Osteoblast (primary cell): ENCODE results near the gene CFAP57. TPM values are rescaled to one million over a fixed set of nuclear protein-coding genes. Genes with fewer than 3 reads are reported as not detected.
"Not testable (repeated sequence)": the region's sequence is repeated elsewhere in the genome, so short reads cannot be mapped to it uniquely, and the experiment has no call there.

Source experiments
- DNase-seq: peaks from one replicate; pipeline ENCODE4 v3.0.0; 2011; ENCODE audit warnings: low spot score, mixed read lengths; ENCODE audit not compliant: insufficient read length; ENCODE audit errors: missing footprints
- H2AFZ ChIP-seq: 2 replicates; pipeline ENCODE4 v1.6.0; 2011; ENCODE audit warnings: mild to moderate bottlenecking, low read length
- H3K27ac ChIP-seq: 2 replicates; pipeline ENCODE4 v1.5.1; 2011; ENCODE audit warnings: mild to moderate bottlenecking, low read depth, low read length, moderate library complexity
- H3K27me3 ChIP-seq: 2 replicates; pipeline ENCODE4 v1.6.0; 2012; ENCODE audit warnings: mild to moderate bottlenecking, control low read depth, inconsistent platforms, low read length, moderate library complexity; ENCODE audit not compliant: insufficient read depth
- H3K36me3 ChIP-seq: 2 replicates; pipeline ENCODE4 v1.5.1; 2011; ENCODE audit warnings: mild to moderate bottlenecking, low read length, control low read depth, moderate library complexity; ENCODE audit not compliant: insufficient read depth
- H3K4me1 ChIP-seq: 2 replicates; pipeline ENCODE4 v1.5.1; 2011; ENCODE audit warnings: mild to moderate bottlenecking, low read length, control low read depth, moderate library complexity; ENCODE audit not compliant: insufficient read depth
- H3K4me2 ChIP-seq: 2 replicates; pipeline ENCODE4 v1.6.0; 2011; ENCODE audit warnings: mild to moderate bottlenecking, low read length; ENCODE audit not compliant: insufficient read depth
- H3K4me3 ChIP-seq: fragments of 200-600 bp; sonication (generic); 3 replicates; pipeline ENCODE4 v1.5.1; 2012; ENCODE audit warnings: mild to moderate bottlenecking, low read length, inconsistent platforms; ENCODE audit not compliant: insufficient read depth
- H3K79me2 ChIP-seq: 2 replicates; pipeline ENCODE4 v1.6.0; 2012; ENCODE audit warnings: mild to moderate bottlenecking, low read length, control low read depth, inconsistent platforms; ENCODE audit not compliant: insufficient read depth
- H3K9me3 ChIP-seq: 2 replicates; pipeline ENCODE4 v1.5.1; 2011; ENCODE audit warnings: low read depth, low read length, control low read depth
- H4K20me1 ChIP-seq: 2 replicates; pipeline ENCODE4 v1.6.0; 2012; ENCODE audit warnings: mild to moderate bottlenecking, low read length, control low read depth; ENCODE audit not compliant: insufficient read depth
- total RNA-seq: library from RNA; depleted of rRNA; stranded (reverse); fragments of >200 nt; gene quantifications from 2 replicates; pipeline ENCODE4 v1.2.3, GENCODE V29; 2012
- TF ChIP-seq, protein P1 (sequence below): IDR thresholded peaks from 2 replicates; pipeline ENCODE4 v1.5.1; 2011; ENCODE audit warnings: mild to moderate bottlenecking, low read depth, low read length, moderate library complexity; ENCODE audit errors: extremely low read depth

CFAP57 gene
- total RNA-seq, 1 donor, result under 0.01 TPM

DNA sequence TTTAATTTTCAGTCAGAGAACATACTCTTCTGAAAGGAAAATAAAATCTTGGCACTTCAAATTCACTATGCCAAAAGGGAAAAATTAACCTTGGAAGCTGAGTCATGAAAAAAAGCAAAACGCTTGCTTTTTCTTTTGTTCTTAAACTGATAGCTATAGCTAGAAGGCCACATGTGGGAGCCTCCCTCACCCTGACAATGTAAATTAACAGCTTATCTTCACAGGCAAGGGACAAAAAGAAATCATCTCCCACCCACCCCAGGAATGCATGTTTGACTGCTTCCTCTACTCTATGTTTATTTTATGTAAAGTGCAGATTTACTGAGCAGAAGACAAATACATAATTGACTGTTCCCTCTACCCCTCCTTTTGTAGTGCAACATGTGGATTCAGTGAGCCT, 38.1 kb upstream of the CFAP57 start:
- Histone ChIP-seq H2AFZ (no peak overlapping the region), H4K20me1 (no peaks in the 10 kb centered on the region), H3K27me3 (peaks cover 15% of the 10 kb centered on the region), H3K27ac (no peak overlapping the region), H3K36me3 (no peaks in the 10 kb centered on the region), H3K79me2 (no peaks in the 10 kb centered on the region), H3K4me2 (no peak overlapping the region), H3K9me3 (no peaks in the 10 kb centered on the region), H3K4me1 (no peaks in the 10 kb centered on the region), H3K4me3 (no peak overlapping the region)
- TF ChIP-seq, protein P1, sequence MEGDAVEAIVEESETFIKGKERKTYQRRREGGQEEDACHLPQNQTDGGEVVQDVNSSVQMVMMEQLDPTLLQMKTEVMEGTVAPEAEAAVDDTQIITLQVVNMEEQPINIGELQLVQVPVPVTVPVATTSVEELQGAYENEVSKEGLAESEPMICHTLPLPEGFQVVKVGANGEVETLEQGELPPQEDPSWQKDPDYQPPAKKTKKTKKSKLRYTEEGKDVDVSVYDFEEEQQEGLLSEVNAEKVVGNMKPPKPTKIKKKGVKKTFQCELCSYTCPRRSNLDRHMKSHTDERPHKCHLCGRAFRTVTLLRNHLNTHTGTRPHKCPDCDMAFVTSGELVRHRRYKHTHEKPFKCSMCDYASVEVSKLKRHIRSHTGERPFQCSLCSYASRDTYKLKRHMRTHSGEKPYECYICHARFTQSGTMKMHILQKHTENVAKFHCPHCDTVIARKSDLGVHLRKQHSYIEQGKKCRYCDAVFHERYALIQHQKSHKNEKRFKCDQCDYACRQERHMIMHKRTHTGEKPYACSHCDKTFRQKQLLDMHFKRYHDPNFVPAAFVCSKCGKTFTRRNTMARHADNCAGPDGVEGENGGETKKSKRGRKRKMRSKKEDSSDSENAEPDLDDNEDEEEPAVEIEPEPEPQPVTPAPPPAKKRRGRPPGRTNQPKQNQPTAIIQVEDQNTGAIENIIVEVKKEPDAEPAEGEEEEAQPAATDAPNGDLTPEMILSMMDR, result no peak
- no peak for DNase-seq

DNA sequence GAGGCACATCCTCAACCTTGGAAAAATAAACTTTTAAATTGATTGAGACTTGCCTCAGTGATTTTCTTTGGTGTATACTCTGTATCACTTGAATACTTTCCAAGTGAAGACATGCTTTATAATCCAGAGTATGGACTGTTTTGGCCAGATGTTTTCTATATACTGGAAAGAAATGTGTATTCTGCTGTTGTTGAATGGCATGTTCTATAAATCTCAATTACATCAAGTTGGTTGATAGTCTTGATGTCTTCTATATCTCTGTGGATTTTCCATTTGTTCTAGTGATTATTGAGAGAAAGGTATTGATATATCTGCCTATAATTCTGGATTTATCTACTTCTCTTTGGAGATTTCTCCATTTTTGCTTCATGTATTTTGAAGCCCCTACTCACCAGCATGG, 37.5 kb upstream of the CFAP57 start:
- Histone ChIP-seq H3K36me3 (no peaks in the 10 kb centered on the region), H3K4me2 (no peak overlapping the region), H3K9me3 (no peaks in the 10 kb centered on the region), H2AFZ (no peak overlapping the region), H3K27ac (no peak overlapping the region), H3K27me3 (peaks cover 14% of the 10 kb centered on the region), H3K4me1 (no peaks in the 10 kb centered on the region), H3K4me3 (no peak overlapping the region), H3K79me2 (no peaks in the 10 kb centered on the region), H4K20me1 (no peaks in the 10 kb centered on the region)
- DNase-seq, result no peak
- TF ChIP-seq, protein P1, result no peak

DNA sequence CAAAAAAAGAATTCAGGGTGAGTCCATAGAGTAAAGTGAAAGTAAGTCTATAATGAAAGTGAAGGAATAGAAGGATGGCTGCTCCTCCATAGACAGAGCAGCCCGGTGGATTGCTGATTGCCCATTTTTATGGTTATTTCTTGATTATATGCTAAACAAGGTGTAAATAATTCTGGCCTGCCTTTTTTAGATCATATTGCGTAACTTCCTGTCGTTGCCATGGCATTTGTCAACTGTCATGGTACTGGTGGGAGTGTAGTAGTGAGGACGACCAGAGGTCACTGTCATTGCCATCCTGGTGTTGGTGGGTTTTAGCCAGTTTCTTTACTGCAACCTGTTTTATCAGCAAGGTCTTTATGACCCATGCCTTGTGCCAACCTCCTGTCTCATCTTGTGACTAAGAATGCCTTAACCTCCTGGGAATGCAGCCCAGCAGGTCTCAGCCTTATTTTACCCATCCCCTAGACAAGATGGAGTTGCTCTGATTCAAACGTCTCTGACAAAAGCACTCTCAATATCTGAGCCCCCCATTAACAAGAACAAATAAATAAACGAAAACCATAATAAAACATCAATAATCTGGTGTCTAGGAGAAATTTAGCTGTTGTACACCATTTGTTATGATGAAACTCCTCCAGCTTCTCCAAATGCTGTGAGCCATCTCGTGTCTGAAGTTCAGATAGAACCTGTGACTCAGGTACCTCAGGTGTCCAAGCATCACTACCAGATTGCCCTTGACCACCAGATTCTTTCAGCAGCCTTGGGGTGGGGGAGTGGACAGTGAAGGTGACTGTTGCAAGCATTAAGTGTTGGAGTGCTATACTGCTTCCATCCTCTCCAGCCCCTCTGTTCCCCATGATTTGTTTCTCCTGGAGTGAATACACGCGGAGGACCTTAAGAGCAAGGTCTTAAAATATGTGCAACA, 36.0 kb upstream of the CFAP57 start:
- TF ChIP-seq, protein P1, result no peak
- Histone ChIP-seq H3K4me2 (no peak overlapping the region), H3K9me3 (peaks cover 3% of the 10 kb centered on the region)

DNA sequence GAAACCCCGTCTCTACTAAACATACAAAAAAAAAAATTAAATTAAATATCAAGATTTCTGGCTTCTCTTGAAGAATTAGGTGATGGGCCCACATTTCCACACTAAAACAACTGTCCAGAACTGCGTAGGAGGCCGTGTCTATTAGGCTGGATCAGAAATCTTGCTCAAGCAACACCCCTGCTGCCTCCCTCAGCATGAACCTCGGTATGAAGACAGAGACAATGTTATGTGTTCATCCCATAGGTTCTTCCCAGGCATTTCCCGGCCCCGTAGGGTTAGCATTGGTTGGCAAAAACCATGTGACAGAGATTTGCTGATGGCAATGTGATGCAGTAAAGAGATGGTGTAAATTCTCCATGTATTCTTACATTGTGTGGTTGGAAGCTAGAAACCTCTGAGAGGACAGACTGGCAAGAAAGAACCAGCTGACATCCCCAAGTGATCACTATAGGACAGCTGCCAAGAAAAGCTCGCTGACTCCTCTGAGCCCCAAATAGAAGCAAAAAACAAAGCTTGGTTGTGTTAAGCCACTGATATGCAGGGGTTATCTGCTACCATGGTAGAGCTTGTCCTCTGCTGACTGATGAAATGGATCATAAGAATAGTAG, 34.6 kb upstream of the CFAP57 start:
- Histone ChIP-seq H3K79me2 (no peaks in the 10 kb centered on the region), H3K4me1 (no peaks in the 10 kb centered on the region), H2AFZ (no peak overlapping the region), H3K27me3 (peaks cover 7% of the 10 kb centered on the region), H3K27ac (no peak overlapping the region), H3K4me2 (no peak overlapping the region), H3K9me3 (peaks cover 3% of the 10 kb centered on the region), H3K4me3 (no peak overlapping the region), H3K36me3 (no peaks in the 10 kb centered on the region), H4K20me1 (no peaks in the 10 kb centered on the region)
- TF ChIP-seq, protein P1, result no peak
- no peak for DNase-seq

More for the DNA sequence above, 36.0 kb upstream of the CFAP57 start:
- no peak overlapping the region for H3K4me3 ChIP-seq
- no peaks in the 10 kb centered on the region for H3K4me1 ChIP-seq
- peaks cover 10% of the 10 kb centered on the region for H3K27me3 ChIP-seq
- H3K79me2 ChIP-seq, result no peaks in the 10 kb centered on the region
- no peaks in the 10 kb centered on the region for H3K36me3 ChIP-seq
- no peaks in the 10 kb centered on the region for H4K20me1 ChIP-seq
- H2AFZ ChIP-seq, result no peak overlapping the region
- DNase-seq, result no peak
- no peak overlapping the region for H3K27ac ChIP-seq

DNA sequence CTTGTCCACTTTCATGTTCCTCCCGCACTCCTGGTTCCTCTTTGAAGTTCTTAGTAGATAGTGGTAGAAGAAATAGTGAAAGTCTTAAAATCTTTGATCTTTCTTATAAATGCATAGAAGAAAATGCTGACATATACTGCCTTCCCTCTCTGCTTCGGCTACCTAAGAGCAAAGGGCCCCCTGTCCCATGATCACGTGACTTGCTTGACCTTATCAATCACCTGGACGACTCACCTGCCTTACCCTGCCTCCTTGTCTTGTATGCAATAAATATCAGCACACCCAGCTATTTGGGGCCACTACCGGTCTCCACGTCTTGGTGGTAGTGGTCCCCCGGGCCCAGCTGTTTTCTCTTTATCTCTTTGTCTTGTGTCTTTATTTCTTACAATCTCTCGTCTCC, 32.8 kb upstream of the CFAP57 start:
- not testable (repeated sequence) for H2AFZ ChIP-seq, H3K4me1 ChIP-seq, DNase-seq, H3K27ac ChIP-seq, H3K4me2 ChIP-seq, H3K4me3 ChIP-seq, H3K9me3 ChIP-seq, H4K20me1 ChIP-seq, H3K36me3 ChIP-seq, H3K79me2 ChIP-seq
- peaks cover 13% of the 10 kb centered on the region for H3K27me3 ChIP-seq
